ENCODE data around the gene IL23A. TPM values are rescaled to one million over a fixed set of nuclear protein-coding genes. Genes with fewer than 3 reads are reported as not detected.

Gene IL23A
- total RNA-seq, 1 donor from 2014 or later = 0.23 TPM

GRCh38 chr12:56374726-56375597 is 36.3 kb downstream of the IL23A start:
- no peaks in the 10 kb centered on the region for H3K4me1 Mint-ChIP-seq

GRCh38 chr12:56375598-56376434 is 37.1 kb downstream of the IL23A start:
- Mint-ChIP-seq H3K36me3 (ENCODE audit: low read depth) (peaks cover 5% of the 10 kb centered on the region), H3K27me3 (ENCODE audit: low read depth) (peaks cover 15% of the 10 kb centered on the region), H3K4me1 (no peaks in the 10 kb centered on the region), H3K4me3 (no peak overlapping the region), H3K27ac (ENCODE audit: unreplicated experiment) (no peak overlapping the region), H3K9me3 (peaks cover 12% of the 10 kb centered on the region)
- TF ChIP-seq CTCF (conservative IDR thresholded peaks at IDR 0.05) = no peak
- DNase-seq (ENCODE audit: low read depth, low spot score) = no peak

More at GRCh38 chr12:56374726-56375597, 36.3 kb downstream of the IL23A start:
- H3K27ac Mint-ChIP-seq (ENCODE audit: unreplicated experiment) = no peak overlapping the region
- peaks cover 12% of the 10 kb centered on the region for H3K9me3 Mint-ChIP-seq
- no peak for TF ChIP-seq CTCF (conservative IDR thresholded peaks at IDR 0.05)
- peaks cover 18% of the 10 kb centered on the region for H3K27me3 Mint-ChIP-seq (ENCODE audit: low read depth)
- H3K4me3 Mint-ChIP-seq = no peak overlapping the region
- peaks cover 5% of the 10 kb centered on the region for H3K36me3 Mint-ChIP-seq (ENCODE audit: low read depth)
- no peak for DNase-seq (ENCODE audit: low read depth, low spot score)

- peaks cover 8% of the 10 kb centered on the region for H3K27me3 Mint-ChIP-seq (ENCODE audit: low read depth)
- peak overlapping the region; percentile 20 for H3K27ac Mint-ChIP-seq (ENCODE audit: unreplicated experiment)
- no peak for TF ChIP-seq CTCF (conservative IDR thresholded peaks at IDR 0.05)
- H3K4me3 Mint-ChIP-seq = no peak overlapping the region
- peaks cover 9% of the 10 kb centered on the region for H3K9me3 Mint-ChIP-seq
- no peaks in the 10 kb centered on the region for H3K4me1 Mint-ChIP-seq
- DNase-seq (ENCODE audit: low read depth, low spot score) = no peak
- H3K36me3 Mint-ChIP-seq (ENCODE audit: low read depth) = peaks cover 5% of the 10 kb centered on the region
Observed at GRCh38 chr12:56377310-56377988, 38.8 kb downstream of the IL23A start.

DNA sequence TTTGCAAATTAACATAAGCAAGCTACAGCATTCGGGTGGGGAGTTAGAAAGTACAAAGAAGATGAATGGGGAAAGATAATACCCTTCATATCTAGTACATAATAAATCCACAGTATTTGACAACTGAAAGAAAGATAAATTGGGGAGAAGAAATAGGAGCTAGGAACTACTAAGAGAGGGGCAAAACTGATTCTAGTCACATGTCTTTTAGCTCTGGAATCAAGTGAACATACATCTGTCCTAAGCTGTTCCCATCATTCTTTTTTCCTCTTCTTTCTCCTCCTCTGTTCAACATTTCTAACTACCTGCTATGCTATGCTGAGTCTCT is 39.3 kb downstream of the IL23A start:
- H3K27ac Mint-ChIP-seq (ENCODE audit: unreplicated experiment) = no peak overlapping the region
- H3K9me3 Mint-ChIP-seq = peaks cover 5% of the 10 kb centered on the region

More for the DNA sequence above, 39.3 kb downstream of the IL23A start:
- Mint-ChIP-seq H3K36me3 (ENCODE audit: low read depth) (peaks cover 5% of the 10 kb centered on the region), H3K4me3 (no peak overlapping the region), H3K4me1 (no peaks in the 10 kb centered on the region), H3K27me3 (ENCODE audit: low read depth) (peaks cover 4% of the 10 kb centered on the region)
- no peak for DNase-seq (ENCODE audit: low read depth, low spot score)
- TF ChIP-seq CTCF (conservative IDR thresholded peaks at IDR 0.05) = no peak
